Activated CD8-positive, alpha-beta T cell treated with anti-CD3 and anti-CD28 coated beads, Interleukin-2, amount 10 ng/mL, durations not matched to agents 7 days and 5 days (primary cell): Measurements from ENCODE around the gene MTTP. TPM values are rescaled to one million over a fixed set of nuclear protein-coding genes. Genes with fewer than 3 reads are reported as not detected.

Source experiments
- ATAC-seq: fragments of 150-1000 bp; cut with Tn5 transposase; one replicate; pipeline ENCODE4 v1.10.0; 2021; ENCODE audit warnings: moderate library complexity
- CTCF ChIA-PET: fragments of 350-600 bp; sonication (Branson Sonifier 250); formaldehyde crosslinking; loops from one replicate; lab custom pipeline; 2021; ENCODE audit warnings: antibody characterized with exemption; lab: Charles Lee
- POLR2A ChIA-PET: fragments of 350-600 bp; sonication (Branson Sonifier 250); formaldehyde crosslinking; loops from one replicate; lab custom pipeline; 2021; ENCODE audit warnings: antibody characterized with exemption; lab: Charles Lee
- DNase-seq: peaks from one replicate; pipeline ENCODE4 v3.0.0-alpha.2; 2020
- H3K27ac Mint-ChIP-seq: one replicate; pipeline ENCODE4 v1.8.0; 2021; ENCODE audit warnings: mild to moderate bottlenecking, mixed read lengths
- H3K27me3 Mint-ChIP-seq: one replicate; pipeline ENCODE4 v1.8.0; 2021; ENCODE audit warnings: low read depth, mixed read lengths
- H3K36me3 Mint-ChIP-seq: one replicate; pipeline ENCODE4 v1.8.0; 2021; ENCODE audit warnings: low read depth, mixed read lengths
- H3K4me1 Mint-ChIP-seq: one replicate; pipeline ENCODE4 v1.8.0; 2021; ENCODE audit warnings: low read depth, mixed read lengths
- H3K4me3 Mint-ChIP-seq: one replicate; pipeline ENCODE4 v1.8.0; 2021; ENCODE audit warnings: mild to moderate bottlenecking, mixed read lengths
- H3K9me3 Mint-ChIP-seq: one replicate; pipeline ENCODE4 v1.8.0; 2022; ENCODE audit warnings: mixed read lengths; ENCODE audit not compliant: insufficient read depth
- total RNA-seq, 2 experiments: library from RNA; stranded (reverse); gene quantifications; one replicate each; pipeline ENCODE4 v1.2.3, GENCODE V29; 2021

The MTTP gene
- total RNA-seq, 2 experiments from 2014 or later: 0.58 TPM; not detected in 1

- Mint-ChIP-seq H3K4me1 (no peaks in the 10 kb centered on the region), H3K9me3 (no peaks in the 10 kb centered on the region), H3K27me3 (peaks cover 44% of the 10 kb centered on the region), H3K4me3 (no peak overlapping the region), H3K27ac (no peak overlapping the region), H3K36me3 (no peaks in the 10 kb centered on the region)
- ChIA-PET POLR2A (no interaction called here), CTCF (no interaction called here)
- no peak for DNase-seq
- ATAC-seq: no peak
These were observed 2.7 kb upstream of the MTTP start for GRCh38 chr4:99571883-99572282.

GRCh38 chr4:99572527-99573240, 1.9 kb upstream of the MTTP start:
- Mint-ChIP-seq H3K27me3 (peaks cover 37% of the 10 kb centered on the region), H3K27ac (no peak overlapping the region), H3K9me3 (no peaks in the 10 kb centered on the region), H3K4me1 (no peaks in the 10 kb centered on the region), H3K36me3 (no peaks in the 10 kb centered on the region), H3K4me3 (no peak overlapping the region)
- ChIA-PET POLR2A (no interaction called here), CTCF (no interaction called here)
- ATAC-seq (no peak), DNase-seq (no peak)

- POLR2A ChIA-PET: no interaction called here
- Mint-ChIP-seq H3K4me1 (no peaks in the 10 kb centered on the region), H3K4me3 (no peak overlapping the region), H3K9me3 (no peaks in the 10 kb centered on the region), H3K27me3 (peaks cover 32% of the 10 kb centered on the region), H3K36me3 (no peaks in the 10 kb centered on the region), H3K27ac (no peak overlapping the region)
- no peak for ATAC-seq
- DNase-seq: no peak
- CTCF ChIA-PET: no interaction called here
These were observed 772 bp upstream of the MTTP start for GRCh38 chr4:99573735-99574368.

- Mint-ChIP-seq H3K4me3 (no peak overlapping the region), H3K4me1 (no peaks in the 10 kb centered on the region), H3K27me3 (peaks cover 18% of the 10 kb centered on the region), H3K9me3 (no peaks in the 10 kb centered on the region), H3K27ac (no peak overlapping the region), H3K36me3 (no peaks in the 10 kb centered on the region)
- ChIA-PET POLR2A (no interaction called here), CTCF (interaction anchor here (0.6 kb wide), 1 partner anchor 15 kb away, joined by 3 read pairs; the partner anchor contains the start of gene TRMT10A)
- no peak for DNase-seq
- no peak for ATAC-seq
These were observed 4.1 kb downstream of the MTTP start for GRCh38 chr4:99578714-99579113.

GRCh38 chr4:99585516-99585915, 10.9 kb downstream of the MTTP start:
- H3K27me3 Mint-ChIP-seq: peaks cover 11% of the 10 kb centered on the region
- H3K27ac Mint-ChIP-seq: no peak overlapping the region
- ChIA-PET POLR2A (no interaction called here), CTCF (no interaction called here)
- no peaks in the 10 kb centered on the region for H3K4me1 Mint-ChIP-seq
- no peak for DNase-seq
- H3K36me3 Mint-ChIP-seq: no peaks in the 10 kb centered on the region
- H3K9me3 Mint-ChIP-seq: no peaks in the 10 kb centered on the region
- no peak overlapping the region for H3K4me3 Mint-ChIP-seq
- no peak for ATAC-seq

- no peak for ATAC-seq
- POLR2A ChIA-PET: no interaction called here
These were observed 11.7 kb downstream of the MTTP start for GRCh38 chr4:99586322-99586721.

GRCh38 chr4:99586797-99587196, 12.2 kb downstream of the MTTP start:
- DNase-seq: no peak
- H3K27me3 Mint-ChIP-seq: peaks cover 11% of the 10 kb centered on the region
- H3K4me1 Mint-ChIP-seq: no peaks in the 10 kb centered on the region
- H3K4me3 Mint-ChIP-seq: no peak overlapping the region
- H3K36me3 Mint-ChIP-seq: no peaks in the 10 kb centered on the region
- no peak overlapping the region for H3K27ac Mint-ChIP-seq
- ATAC-seq: no peak
- POLR2A ChIA-PET: no interaction called here
- no peaks in the 10 kb centered on the region for H3K9me3 Mint-ChIP-seq
- CTCF ChIA-PET: no interaction called here

More at GRCh38 chr4:99586322-99586721, 11.7 kb downstream of the MTTP start:
- no peak for DNase-seq
- no peaks in the 10 kb centered on the region for H3K9me3 Mint-ChIP-seq
- peaks cover 11% of the 10 kb centered on the region for H3K27me3 Mint-ChIP-seq
- H3K4me1 Mint-ChIP-seq: no peaks in the 10 kb centered on the region
- no peaks in the 10 kb centered on the region for H3K36me3 Mint-ChIP-seq
- H3K4me3 Mint-ChIP-seq: no peak overlapping the region
- H3K27ac Mint-ChIP-seq: no peak overlapping the region
- CTCF ChIA-PET: no interaction called here

GRCh38 chr4:99587309-99587708, 12.7 kb downstream of the MTTP start:
- CTCF ChIA-PET: no interaction called here

GRCh38 chr4:99587803-99588202, 13.2 kb downstream of the MTTP start:
- Mint-ChIP-seq H3K27ac (no peak overlapping the region), H3K4me3 (no peak overlapping the region), H3K4me1 (no peaks in the 10 kb centered on the region), H3K27me3 (peaks cover 8% of the 10 kb centered on the region), H3K36me3 (no peaks in the 10 kb centered on the region), H3K9me3 (no peaks in the 10 kb centered on the region)
- POLR2A ChIA-PET: no interaction called here
- no peak for ATAC-seq
- CTCF ChIA-PET: no interaction called here
- no peak for DNase-seq

More at GRCh38 chr4:99587309-99587708, 12.7 kb downstream of the MTTP start:
- H3K4me1 Mint-ChIP-seq: no peaks in the 10 kb centered on the region
- H3K27ac Mint-ChIP-seq: no peak overlapping the region
- ATAC-seq (no peak), DNase-seq (no peak)
- H3K4me3 Mint-ChIP-seq: no peak overlapping the region
- H3K36me3 Mint-ChIP-seq: no peaks in the 10 kb centered on the region
- peaks cover 8% of the 10 kb centered on the region for H3K27me3 Mint-ChIP-seq
- no peaks in the 10 kb centered on the region for H3K9me3 Mint-ChIP-seq
- POLR2A ChIA-PET: no interaction called here

GRCh38 chr4:99591757-99592156, 17.1 kb downstream of the MTTP start:
- ATAC-seq: no peak
- H3K27me3 Mint-ChIP-seq: peaks cover 9% of the 10 kb centered on the region
- no peak overlapping the region for H3K4me3 Mint-ChIP-seq
- no peaks in the 10 kb centered on the region for H3K9me3 Mint-ChIP-seq
- no peaks in the 10 kb centered on the region for H3K4me1 Mint-ChIP-seq
- H3K36me3 Mint-ChIP-seq: no peaks in the 10 kb centered on the region
- ChIA-PET POLR2A (no interaction called here), CTCF (no interaction called here)
- no peak overlapping the region for H3K27ac Mint-ChIP-seq
- DNase-seq: no peak

GRCh38 chr4:99593781-99594641, 19.4 kb downstream of the MTTP start:
- CTCF ChIA-PET: interaction anchor here (1.0 kb wide), 1 partner anchor 31 kb away, joined by 3 read pairs; the partner anchor contains the start of gene TRMT10A
- DNase-seq: no peak
- no peaks in the 10 kb centered on the region for H3K4me1 Mint-ChIP-seq
- H3K36me3 Mint-ChIP-seq: no peaks in the 10 kb centered on the region
- no peak for ATAC-seq
- H3K27ac Mint-ChIP-seq: no peak overlapping the region
- peaks cover 9% of the 10 kb centered on the region for H3K27me3 Mint-ChIP-seq
- H3K9me3 Mint-ChIP-seq: no peaks in the 10 kb centered on the region
- no peak overlapping the region for H3K4me3 Mint-ChIP-seq
- POLR2A ChIA-PET: no interaction called here

- no peak overlapping the region for H3K4me3 Mint-ChIP-seq
- POLR2A ChIA-PET: no interaction called here
- H3K27me3 Mint-ChIP-seq: peaks cover 9% of the 10 kb centered on the region
- H3K9me3 Mint-ChIP-seq: no peaks in the 10 kb centered on the region
- no peak overlapping the region for H3K27ac Mint-ChIP-seq
- CTCF ChIA-PET: no interaction called here
- H3K36me3 Mint-ChIP-seq: no peaks in the 10 kb centered on the region
- no peak for DNase-seq
- H3K4me1 Mint-ChIP-seq: no peaks in the 10 kb centered on the region
- no peak for ATAC-seq
These were observed 20.2 kb downstream of the MTTP start for GRCh38 chr4:99594818-99595217.
